WTC11 (cell line): ENCODE data around the gene MED26.

Experiments used
- CREB1 ChIP-seq: sonication (generic); formaldehyde crosslinking; IDR thresholded peaks from 2 replicates; pipeline ENCODE4 v1.8.0; 2023; ENCODE audit warnings: mild to moderate bottlenecking, missing genetic modification reagents
- GTF2I ChIP-seq: fragments of 250-450 bp; sonication (Bioruptor Pico); conservative IDR thresholded peaks from 2 replicates; pipeline ENCODE4 v1.4.0; 2021; ENCODE audit warnings: mild to moderate bottlenecking
- JUN ChIP-seq: sonication (generic); formaldehyde crosslinking; IDR thresholded peaks from 2 replicates; pipeline ENCODE4 v1.8.0; 2023; ENCODE audit warnings: mild to moderate bottlenecking, missing genetic modification reagents
- SP1 ChIP-seq: sonication (generic); formaldehyde crosslinking; conservative IDR thresholded peaks from 2 replicates; pipeline ENCODE4 v1.8.1; 2022; ENCODE audit warnings: missing genetic modification reagents
- ZNF121 ChIP-seq: sonication (generic); formaldehyde crosslinking; IDR thresholded peaks from 2 replicates; pipeline ENCODE4 v1.8.0; 2023; ENCODE audit warnings: missing genetic modification reagents
- TF ChIP-seq, protein P1 (sequence below): fragments of 200-600 bp; IDR thresholded peaks from 2 replicates; pipeline ENCODE4 v1.8.0; 2022; ENCODE audit warnings: antibody characterized with exemption
- TF ChIP-seq, protein P2 (sequence below): sonication (generic); formaldehyde crosslinking; IDR thresholded peaks from 2 replicates; pipeline ENCODE4 v1.8.0; 2022; ENCODE audit warnings: mild to moderate bottlenecking, missing genetic modification reagents
- TF ChIP-seq, protein P3 (sequence below): sonication (generic); formaldehyde crosslinking; conservative IDR thresholded peaks from 2 replicates; pipeline ENCODE4 v1.8.1; 2023; ENCODE audit warnings: mild to moderate bottlenecking, low read depth, missing genetic modification reagents, moderate library complexity

DNA sequence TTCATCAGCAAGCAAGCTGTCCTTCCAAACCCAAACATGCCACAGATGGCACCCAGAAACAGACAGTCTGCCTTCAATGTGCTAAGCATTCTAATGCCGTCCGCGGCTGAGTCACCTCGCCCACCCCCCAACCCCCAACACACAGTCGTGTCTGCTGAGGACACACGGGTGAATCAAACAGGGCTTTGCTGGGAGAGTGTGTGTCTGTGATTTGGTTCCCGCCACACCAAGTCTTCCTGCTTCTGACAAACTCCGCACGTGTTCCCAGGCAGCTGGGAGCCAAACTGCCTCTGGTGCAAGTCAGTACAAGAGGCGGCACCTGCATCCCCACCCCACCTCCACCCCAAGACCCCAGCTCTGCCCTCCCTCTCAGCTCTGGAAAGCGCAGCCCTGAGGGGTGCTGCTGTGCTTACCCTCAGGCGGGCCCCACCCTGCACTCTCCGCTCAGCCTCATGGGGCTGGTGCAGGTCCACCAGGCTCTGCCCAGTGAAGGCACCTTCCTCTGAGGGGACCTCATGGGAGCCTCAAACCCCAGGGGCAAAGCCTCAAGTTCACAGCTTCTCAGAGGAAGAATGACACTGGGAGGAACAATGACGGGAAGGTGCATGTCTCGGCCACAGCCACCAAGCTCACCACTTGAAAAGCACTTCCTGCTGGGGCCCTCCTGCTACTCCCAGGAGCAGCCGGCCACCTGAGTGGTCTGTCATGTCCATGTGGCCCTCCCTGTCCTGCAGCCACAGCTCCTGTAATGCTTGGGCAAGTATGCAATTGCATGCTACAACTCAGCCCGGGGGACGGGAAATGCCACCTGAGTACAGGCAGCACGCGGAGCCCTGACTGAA, 40.8 kb downstream of the MED26 start:
- TF ChIP-seq, protein P1, sequence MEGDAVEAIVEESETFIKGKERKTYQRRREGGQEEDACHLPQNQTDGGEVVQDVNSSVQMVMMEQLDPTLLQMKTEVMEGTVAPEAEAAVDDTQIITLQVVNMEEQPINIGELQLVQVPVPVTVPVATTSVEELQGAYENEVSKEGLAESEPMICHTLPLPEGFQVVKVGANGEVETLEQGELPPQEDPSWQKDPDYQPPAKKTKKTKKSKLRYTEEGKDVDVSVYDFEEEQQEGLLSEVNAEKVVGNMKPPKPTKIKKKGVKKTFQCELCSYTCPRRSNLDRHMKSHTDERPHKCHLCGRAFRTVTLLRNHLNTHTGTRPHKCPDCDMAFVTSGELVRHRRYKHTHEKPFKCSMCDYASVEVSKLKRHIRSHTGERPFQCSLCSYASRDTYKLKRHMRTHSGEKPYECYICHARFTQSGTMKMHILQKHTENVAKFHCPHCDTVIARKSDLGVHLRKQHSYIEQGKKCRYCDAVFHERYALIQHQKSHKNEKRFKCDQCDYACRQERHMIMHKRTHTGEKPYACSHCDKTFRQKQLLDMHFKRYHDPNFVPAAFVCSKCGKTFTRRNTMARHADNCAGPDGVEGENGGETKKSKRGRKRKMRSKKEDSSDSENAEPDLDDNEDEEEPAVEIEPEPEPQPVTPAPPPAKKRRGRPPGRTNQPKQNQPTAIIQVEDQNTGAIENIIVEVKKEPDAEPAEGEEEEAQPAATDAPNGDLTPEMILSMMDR: no peak
- TF ChIP-seq CREB1 (CRISPR knock-in tag) (no peak), JUN (CRISPR knock-in tag) (no peak), ZNF121 (no peak), SP1 (CRISPR knock-in tag) (no peak), GTF2I (CRISPR knock-in tag) (no peak)
- TF ChIP-seq, protein P2, sequence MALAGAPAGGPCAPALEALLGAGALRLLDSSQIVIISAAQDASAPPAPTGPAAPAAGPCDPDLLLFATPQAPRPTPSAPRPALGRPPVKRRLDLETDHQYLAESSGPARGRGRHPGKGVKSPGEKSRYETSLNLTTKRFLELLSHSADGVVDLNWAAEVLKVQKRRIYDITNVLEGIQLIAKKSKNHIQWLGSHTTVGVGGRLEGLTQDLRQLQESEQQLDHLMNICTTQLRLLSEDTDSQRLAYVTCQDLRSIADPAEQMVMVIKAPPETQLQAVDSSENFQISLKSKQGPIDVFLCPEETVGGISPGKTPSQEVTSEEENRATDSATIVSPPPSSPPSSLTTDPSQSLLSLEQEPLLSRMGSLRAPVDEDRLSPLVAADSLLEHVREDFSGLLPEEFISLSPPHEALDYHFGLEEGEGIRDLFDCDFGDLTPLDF (CRISPR knock-in tag): no peak
- TF ChIP-seq, protein P3, sequence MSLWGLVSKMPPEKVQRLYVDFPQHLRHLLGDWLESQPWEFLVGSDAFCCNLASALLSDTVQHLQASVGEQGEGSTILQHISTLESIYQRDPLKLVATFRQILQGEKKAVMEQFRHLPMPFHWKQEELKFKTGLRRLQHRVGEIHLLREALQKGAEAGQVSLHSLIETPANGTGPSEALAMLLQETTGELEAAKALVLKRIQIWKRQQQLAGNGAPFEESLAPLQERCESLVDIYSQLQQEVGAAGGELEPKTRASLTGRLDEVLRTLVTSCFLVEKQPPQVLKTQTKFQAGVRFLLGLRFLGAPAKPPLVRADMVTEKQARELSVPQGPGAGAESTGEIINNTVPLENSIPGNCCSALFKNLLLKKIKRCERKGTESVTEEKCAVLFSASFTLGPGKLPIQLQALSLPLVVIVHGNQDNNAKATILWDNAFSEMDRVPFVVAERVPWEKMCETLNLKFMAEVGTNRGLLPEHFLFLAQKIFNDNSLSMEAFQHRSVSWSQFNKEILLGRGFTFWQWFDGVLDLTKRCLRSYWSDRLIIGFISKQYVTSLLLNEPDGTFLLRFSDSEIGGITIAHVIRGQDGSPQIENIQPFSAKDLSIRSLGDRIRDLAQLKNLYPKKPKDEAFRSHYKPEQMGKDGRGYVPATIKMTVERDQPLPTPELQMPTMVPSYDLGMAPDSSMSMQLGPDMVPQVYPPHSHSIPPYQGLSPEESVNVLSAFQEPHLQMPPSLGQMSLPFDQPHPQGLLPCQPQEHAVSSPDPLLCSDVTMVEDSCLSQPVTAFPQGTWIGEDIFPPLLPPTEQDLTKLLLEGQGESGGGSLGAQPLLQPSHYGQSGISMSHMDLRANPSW: no peak
